Stomach smooth muscle (tissue), 2 donors: Measurements from ENCODE around the gene NR6A1.

Source experiments
- H3K27ac ChIP-seq: one replicate; pipeline ENCODE4 v1.7.0; 2013; ENCODE audit warnings: mild to moderate bottlenecking, low read length, inconsistent platforms
- H3K27me3 ChIP-seq, 2 donors: one replicate each; pipeline ENCODE4 v1.7.0; 2013; ENCODE audit warnings: low read length in 2 of 2; ENCODE audit not compliant: insufficient read depth in 2 of 2, control insufficient read depth in 1 of 2
- H3K36me3 ChIP-seq, 2 donors: one replicate each; pipeline ENCODE4 v1.7.0; 2013; ENCODE audit warnings: low read length in 2 of 2; ENCODE audit not compliant: control insufficient read depth in 2 of 2, insufficient read depth in 2 of 2
- H3K4me1 ChIP-seq: one replicate; pipeline ENCODE4 v1.7.0; 2013; ENCODE audit warnings: low read length; ENCODE audit not compliant: control insufficient read depth, insufficient read depth
- H3K4me3 ChIP-seq, 2 donors: one replicate each; pipeline ENCODE4 v1.7.0; 2013; ENCODE audit warnings: low read length in 2 of 2
- H3K9ac ChIP-seq, 2 donors: one replicate each; pipeline ENCODE4 v1.7.0; 2013; ENCODE audit warnings: low read length in 2 of 2, mild to moderate bottlenecking in 1 of 2
- H3K9me3 ChIP-seq, 2 donors: one replicate each; pipeline ENCODE4 v1.7.0; 2013; ENCODE audit warnings: low read length in 2 of 2; ENCODE audit not compliant: control insufficient read depth in 2 of 2
- donor health status: healthy.
- donor health status: Pancreatic carcinoma.

The NR6A1 gene

DNA sequence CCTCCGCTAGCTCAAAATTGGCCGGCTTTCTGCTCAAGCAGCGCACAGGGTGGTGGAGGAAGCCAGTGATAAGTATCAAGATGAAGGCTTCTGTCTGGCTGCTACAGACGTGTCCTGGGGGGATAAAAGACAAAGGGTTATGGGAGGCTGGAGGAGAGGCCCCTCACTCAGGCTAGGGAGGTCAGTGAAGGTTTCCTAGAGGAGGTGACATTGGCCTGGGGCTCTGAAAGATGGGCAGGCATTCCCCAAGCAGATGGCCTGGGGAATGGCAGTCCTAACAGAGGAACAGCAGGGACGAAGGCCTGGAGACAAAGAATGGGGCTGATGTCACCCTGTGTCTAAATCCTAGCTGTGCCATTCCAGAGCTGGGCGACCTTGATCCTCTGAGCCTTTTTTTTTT, 38.1 kb upstream of the NR6A1 start:
- Histone ChIP-seq H3K9ac (no peak overlapping the region), H3K4me3 (no peak overlapping the region), H3K4me1 (peaks cover 11% of the 10 kb centered on the region), H3K9me3 (no peaks in the 10 kb centered on the region), H3K27ac (no peak overlapping the region), H3K36me3 (peaks cover 0 to 5% of the 10 kb centered on the region in 2 donors), H3K27me3 (no peaks in the 10 kb centered on the region)

DNA sequence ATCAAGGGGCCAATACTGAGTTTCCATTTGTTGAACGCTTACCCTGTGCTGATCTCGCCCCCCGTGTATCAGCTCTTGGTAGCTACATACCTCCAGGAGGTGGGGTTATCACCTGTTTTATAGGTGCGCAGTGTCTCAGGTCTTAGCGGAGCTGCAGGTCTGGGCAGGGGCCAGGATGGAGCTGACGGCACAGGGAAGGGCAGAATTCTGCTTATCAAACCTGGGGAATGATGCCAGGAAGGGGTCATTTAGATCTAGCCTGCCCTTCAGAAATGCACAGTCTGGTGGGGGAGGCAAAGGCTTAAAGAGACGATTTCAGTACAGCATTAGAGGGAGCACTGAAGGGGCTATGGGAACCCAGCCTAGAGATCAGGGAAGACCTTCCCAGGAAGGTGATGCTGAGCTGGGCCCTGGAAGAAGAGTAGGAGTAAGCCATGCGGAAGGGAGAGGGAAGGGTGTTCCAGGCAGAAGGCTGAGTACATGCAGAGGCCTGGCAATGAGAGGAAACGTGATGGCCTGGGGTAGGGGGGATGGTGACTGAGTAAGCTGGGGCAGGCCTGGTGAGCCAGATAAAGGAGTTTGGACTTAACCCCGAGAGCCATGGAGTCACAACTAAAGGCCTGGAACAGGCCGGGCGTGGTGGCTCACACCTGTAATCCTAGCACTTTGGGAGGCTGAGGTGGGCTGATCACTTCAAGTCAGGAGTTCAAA, 37.3 kb upstream of the NR6A1 start:
- H3K36me3 ChIP-seq: peaks cover 0 to 5% of the 10 kb centered on the region in 2 donors
- H3K27ac ChIP-seq: no peak overlapping the region
- H3K27me3 ChIP-seq: no peaks in the 10 kb centered on the region
- H3K9ac ChIP-seq: no peak overlapping the region
- H3K4me3 ChIP-seq: no peak overlapping the region
- no peaks in the 10 kb centered on the region for H3K9me3 ChIP-seq
- H3K4me1 ChIP-seq: peaks cover 11% of the 10 kb centered on the region

DNA sequence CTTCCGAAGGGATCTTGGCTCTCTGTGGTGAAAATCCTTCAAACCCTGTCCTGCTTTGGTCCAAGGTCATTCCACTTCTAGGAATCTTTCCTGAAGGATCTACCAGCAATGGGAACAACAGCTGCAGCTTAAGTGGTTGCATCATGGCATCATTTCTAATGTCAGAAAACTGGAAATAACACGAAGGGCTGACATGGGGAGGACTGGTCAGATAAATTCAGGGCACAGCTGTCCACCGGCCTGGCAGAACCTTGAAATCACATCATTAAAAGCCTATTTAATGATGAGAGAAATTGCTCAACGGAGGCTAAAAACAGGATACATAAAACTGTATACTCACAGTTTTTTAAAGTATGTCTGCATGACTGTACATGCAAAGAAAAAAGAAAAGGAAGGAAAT, 34.1 kb upstream of the NR6A1 start:
- Histone ChIP-seq H3K9me3 (no peaks in the 10 kb centered on the region), H3K27ac (no peak overlapping the region), H3K4me1 (no peaks in the 10 kb centered on the region), H3K36me3 (peaks cover 0 to 5% of the 10 kb centered on the region in 2 donors), H3K4me3 (no peak overlapping the region), H3K9ac (no peak overlapping the region), H3K27me3 (no peaks in the 10 kb centered on the region)

DNA sequence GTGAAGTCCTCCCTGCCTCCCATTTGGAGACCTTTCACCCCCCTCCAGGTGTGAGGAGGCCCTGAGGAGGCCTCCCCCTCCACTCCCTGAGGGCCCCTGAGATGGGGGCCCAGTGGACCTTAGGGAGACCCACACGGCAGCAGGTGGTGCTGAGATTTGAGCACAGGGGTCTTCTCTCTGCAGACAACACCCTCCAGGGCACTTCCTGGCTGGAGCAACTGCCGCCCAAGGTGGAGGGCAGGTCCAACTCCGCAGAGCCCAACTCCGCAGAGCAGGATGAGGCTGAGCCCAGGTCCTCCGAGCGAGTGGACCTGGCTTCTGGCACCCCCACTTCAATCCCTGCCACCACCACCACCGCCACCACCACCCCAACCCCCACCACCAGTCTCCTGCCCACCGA, 32.8 kb upstream of the NR6A1 start:
- Histone ChIP-seq H3K9me3 (no peaks in the 10 kb centered on the region), H3K4me1 (peaks cover 6% of the 10 kb centered on the region), H3K27me3 (no peaks in the 10 kb centered on the region), H3K9ac (no peak overlapping the region), H3K27ac (no peak overlapping the region), H3K4me3 (no peak overlapping the region), H3K36me3 (peaks cover 0 to 5% of the 10 kb centered on the region in 2 donors)

DNA sequence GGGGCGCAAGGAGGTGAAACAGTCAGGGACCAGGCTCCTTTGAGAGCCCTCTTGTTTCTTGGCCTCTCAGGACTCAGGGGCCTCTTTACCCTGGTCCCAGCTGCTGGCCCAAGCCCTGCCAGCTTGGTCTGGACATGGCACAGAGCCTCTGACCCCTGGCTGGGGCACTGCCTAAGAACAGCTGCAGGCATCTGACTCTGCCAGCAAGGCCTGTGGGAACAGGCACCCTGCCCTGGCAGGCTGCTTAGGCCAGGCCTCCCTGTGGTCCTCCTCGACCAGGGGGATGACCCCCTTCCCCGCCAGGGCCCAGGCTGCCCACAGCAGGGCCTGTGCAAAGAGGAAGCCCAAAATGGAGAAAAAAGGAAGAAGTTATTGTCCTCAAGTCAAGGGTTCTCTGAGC, 31.3 kb upstream of the NR6A1 start:
- H3K9ac ChIP-seq: no peak overlapping the region
- no peaks in the 10 kb centered on the region for H3K27me3 ChIP-seq
- H3K4me3 ChIP-seq: no peak overlapping the region
- peaks cover 17% of the 10 kb centered on the region for H3K4me1 ChIP-seq
- peaks cover 0 to 5% of the 10 kb centered on the region in 2 donors for H3K36me3 ChIP-seq
- H3K27ac ChIP-seq: no peak overlapping the region
- H3K9me3 ChIP-seq: no peaks in the 10 kb centered on the region

DNA sequence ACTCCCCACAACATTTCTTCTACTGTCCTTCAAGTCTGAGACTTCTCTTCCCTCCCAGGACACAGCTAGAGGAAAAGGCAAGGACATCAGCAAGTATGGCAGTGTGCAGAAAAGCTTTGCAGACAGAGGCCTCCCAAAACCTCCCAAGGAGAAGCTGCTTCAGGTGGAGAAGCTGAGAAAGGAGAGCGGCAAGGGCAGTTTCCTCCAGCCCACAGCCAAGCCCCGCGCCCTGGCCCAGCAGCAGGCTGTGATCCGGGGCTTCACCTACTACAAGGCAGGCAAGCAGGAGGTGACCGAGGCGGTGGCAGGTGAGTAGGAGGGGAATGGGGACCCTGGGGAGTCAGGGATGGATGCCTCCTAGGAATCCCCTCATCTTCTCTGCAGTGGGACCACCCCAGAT, 30.2 kb upstream of the NR6A1 start:
- no peak overlapping the region for H3K4me3 ChIP-seq
- peaks cover 0 to 5% of the 10 kb centered on the region in 2 donors for H3K36me3 ChIP-seq
- H3K9me3 ChIP-seq: no peaks in the 10 kb centered on the region
- no peaks in the 10 kb centered on the region for H3K27me3 ChIP-seq
- H3K4me1 ChIP-seq: peaks cover 22% of the 10 kb centered on the region
- H3K27ac ChIP-seq: no peak overlapping the region
- H3K9ac ChIP-seq: peak overlapping the region in 1 of 2 donors; percentile 2

DNA sequence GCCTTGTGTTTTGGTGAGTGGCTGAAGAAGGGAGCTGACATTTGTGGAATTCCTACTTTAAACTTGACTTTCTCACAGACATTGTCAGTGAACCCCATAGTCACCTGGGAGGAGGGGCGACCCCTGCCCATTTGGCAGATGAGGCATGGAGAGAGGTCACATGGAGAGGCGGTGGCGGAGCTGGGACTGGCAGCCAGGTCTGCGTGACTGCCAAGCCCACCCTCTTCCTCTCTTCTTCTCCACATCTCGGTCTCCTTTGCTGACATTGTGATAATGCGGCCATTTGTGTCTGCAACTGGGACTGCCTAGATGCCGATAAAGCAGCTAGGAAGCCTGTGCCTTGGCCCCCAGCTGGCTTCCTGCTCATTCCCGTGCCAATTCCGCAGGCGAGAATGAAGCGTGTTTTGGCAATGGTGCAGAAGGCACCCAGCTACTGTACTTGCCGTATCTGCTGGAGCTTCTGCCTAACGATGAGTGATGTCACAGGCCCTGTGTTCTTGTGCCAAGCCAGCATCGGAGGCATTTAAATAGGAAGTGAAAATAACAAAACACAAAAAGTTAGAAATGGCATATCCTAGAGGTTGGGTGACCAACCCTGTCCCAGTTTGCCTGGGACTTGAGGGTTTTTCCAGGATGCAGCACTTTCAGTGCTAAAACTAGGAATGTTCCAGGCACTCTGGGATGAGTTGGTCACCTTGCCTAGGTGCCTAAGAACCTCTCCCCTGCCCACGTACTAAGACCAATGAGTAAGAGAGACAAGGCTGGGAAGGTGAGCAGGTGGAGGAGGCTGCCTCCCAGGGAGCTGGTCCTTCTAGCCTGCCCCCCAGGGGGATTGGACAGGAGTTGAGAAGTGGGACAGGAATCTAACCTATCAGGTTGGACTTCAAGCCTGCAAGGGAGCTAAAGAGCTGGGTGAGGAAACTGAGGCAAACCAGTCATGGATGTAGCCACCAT, 29.5 kb upstream of the NR6A1 start:
- Histone ChIP-seq H3K4me1 (peaks cover 22% of the 10 kb centered on the region), H3K4me3 (no peak overlapping the region), H3K36me3 (peaks cover 0 to 5% of the 10 kb centered on the region in 2 donors), H3K9ac (peak overlapping the region in 1 of 2 donors; percentile 2), H3K9me3 (no peaks in the 10 kb centered on the region), H3K27ac (no peak overlapping the region), H3K27me3 (no peaks in the 10 kb centered on the region)

DNA sequence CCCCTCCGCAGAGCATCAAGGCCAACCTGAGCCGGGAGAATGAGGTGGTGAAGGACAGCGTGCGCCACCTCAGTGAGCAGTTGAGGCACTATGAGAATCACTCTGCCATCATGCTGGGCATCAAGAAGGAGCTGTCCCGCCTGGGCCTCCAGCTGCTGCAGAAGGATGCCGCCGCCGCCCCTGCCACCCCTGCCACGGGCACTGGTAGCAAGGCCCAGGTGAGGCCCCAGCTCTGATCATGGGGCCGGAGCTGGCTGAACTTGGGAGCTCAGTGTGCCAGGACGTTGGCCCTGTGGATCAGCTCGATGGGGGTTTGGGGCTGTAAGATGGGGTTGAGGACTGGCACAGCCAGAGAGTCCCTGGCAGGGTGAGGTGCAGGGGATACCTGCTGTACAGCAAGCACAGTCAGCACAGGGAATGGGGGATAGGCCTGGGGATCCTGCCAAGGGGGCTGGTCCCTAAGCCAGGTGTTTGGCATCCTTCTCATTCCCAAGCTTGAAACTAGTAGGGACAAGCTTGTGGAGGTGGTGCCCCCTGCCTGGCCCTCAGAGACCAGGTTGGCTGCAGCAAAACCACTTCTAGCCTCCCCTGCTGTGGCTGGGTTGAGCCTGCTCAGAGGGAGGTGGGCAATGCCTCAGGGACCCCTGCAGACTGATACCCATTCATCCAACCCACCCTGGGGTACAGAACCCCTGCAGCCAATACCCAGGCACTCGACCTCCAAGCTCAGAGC, 28.3 kb upstream of the NR6A1 start:
- no peaks in the 10 kb centered on the region for H3K27me3 ChIP-seq
- no peaks in the 10 kb centered on the region for H3K36me3 ChIP-seq
- H3K4me1 ChIP-seq: peaks cover 22% of the 10 kb centered on the region
- H3K27ac ChIP-seq: no peak overlapping the region
- H3K4me3 ChIP-seq: no peak overlapping the region
- no peak overlapping the region for H3K9ac ChIP-seq
- H3K9me3 ChIP-seq: no peaks in the 10 kb centered on the region

DNA sequence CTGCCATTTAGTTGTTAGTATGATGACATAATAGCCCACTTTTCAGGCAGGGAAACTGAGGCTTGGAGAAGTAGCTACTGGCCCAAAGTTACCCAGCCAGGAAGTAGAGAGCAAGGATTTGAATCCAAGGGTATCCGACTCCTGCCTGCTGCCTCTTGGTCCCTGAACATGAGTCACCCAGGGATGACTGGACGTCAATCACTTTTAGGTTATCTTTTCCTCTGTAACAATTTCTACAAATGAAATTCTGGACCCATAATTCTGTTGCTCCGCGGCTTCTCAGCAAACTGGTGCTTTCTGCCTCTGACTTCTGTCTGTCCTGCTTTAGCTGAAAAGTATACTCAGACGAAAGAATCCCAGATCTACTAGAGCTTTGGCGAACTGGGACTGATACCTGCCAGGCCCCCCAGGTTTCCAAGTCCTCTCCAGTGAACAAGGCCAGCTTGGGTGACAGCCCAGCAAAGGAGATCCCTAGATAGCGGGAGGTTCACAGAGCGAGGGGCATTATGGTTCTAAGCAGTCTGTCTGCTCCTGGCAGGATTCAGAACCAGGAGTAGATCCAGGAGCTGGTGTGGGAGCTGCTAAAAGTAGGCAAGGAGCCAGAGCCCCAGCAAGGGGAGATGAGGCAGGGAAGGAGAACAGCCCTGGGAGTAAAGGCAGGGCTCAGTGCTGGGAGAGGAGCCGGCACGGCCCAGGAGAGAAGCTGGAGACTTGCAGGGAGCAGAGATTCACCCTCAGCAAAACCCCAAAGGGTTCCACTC, 26.4 kb upstream of the NR6A1 start:
- no peaks in the 10 kb centered on the region for H3K27me3 ChIP-seq
- H3K4me3 ChIP-seq: no peak overlapping the region
- H3K36me3 ChIP-seq: no peaks in the 10 kb centered on the region
- peaks cover 22% of the 10 kb centered on the region for H3K4me1 ChIP-seq
- peak overlapping the region; percentile 31 for H3K27ac ChIP-seq
- H3K9ac ChIP-seq: no peak overlapping the region
- H3K9me3 ChIP-seq: no peaks in the 10 kb centered on the region

DNA sequence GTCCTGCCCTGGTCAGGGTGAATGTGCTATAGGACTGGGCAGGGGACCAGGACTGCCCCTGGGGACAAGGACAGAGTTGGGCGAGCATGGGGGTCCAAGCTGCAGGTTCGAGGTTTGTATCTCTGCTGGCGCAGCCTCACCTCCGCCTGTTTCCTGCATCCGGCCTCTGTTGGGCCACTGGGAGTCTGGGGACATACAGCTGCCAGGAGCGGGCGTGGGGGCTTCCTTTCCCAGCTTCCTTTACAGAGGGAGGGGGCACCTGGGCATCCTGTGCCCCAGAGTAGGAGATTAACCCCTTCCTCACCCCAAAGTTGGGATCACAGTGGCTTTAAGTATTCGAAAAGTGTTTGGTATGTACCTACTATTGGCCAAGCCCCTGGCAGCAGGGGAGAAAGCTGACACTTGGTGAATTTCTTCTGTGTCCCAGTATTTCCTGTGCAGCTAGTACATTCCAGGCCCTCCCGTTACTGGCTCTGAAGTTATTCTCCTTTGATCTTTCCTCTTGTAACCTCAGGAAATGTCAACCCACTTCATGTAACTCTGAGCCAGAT, 24.8 kb upstream of the NR6A1 start:
- H3K4me3 ChIP-seq: no peak overlapping the region
- peaks cover 22% of the 10 kb centered on the region for H3K4me1 ChIP-seq
- H3K27me3 ChIP-seq: no peaks in the 10 kb centered on the region
- H3K36me3 ChIP-seq: peaks cover 0 to 3% of the 10 kb centered on the region in 2 donors
- no peak overlapping the region for H3K9ac ChIP-seq
- no peaks in the 10 kb centered on the region for H3K9me3 ChIP-seq
- no peak overlapping the region for H3K27ac ChIP-seq
